GM06990 (cell line): ENCODE results near the gene KCNA5.

Source experiments
- DNase-seq: peaks from one replicate; pipeline ENCODE4 v3.0.0-alpha.2; 2011; ENCODE audit not compliant: insufficient read length; ENCODE audit errors: extremely low read depth
- H3K27me3 ChIP-seq: replicated peaks from 2 replicates; pipeline ENCODE4 v1.6.0; 2011; ENCODE audit warnings: low read length; ENCODE audit not compliant: control insufficient read depth, insufficient read depth
- H3K36me3 ChIP-seq: 2 replicates; pipeline ENCODE4 v1.5.1; 2011; ENCODE audit warnings: low read length; ENCODE audit not compliant: control insufficient read depth, insufficient read depth
- H3K4me3 ChIP-seq: replicated peaks from 2 replicates; pipeline ENCODE4 v1.5.1; 2011; ENCODE audit warnings: low read depth, mild to moderate bottlenecking, control low read depth, low read length
- TF ChIP-seq, protein P1 (sequence below): IDR thresholded peaks from 2 replicates; pipeline ENCODE4 v1.5.1; 2011; ENCODE audit warnings: low read length, control low read depth, mild to moderate bottlenecking, inconsistent platforms; ENCODE audit not compliant: insufficient read depth, poor library complexity, severe bottlenecking

Gene KCNA5

DNA sequence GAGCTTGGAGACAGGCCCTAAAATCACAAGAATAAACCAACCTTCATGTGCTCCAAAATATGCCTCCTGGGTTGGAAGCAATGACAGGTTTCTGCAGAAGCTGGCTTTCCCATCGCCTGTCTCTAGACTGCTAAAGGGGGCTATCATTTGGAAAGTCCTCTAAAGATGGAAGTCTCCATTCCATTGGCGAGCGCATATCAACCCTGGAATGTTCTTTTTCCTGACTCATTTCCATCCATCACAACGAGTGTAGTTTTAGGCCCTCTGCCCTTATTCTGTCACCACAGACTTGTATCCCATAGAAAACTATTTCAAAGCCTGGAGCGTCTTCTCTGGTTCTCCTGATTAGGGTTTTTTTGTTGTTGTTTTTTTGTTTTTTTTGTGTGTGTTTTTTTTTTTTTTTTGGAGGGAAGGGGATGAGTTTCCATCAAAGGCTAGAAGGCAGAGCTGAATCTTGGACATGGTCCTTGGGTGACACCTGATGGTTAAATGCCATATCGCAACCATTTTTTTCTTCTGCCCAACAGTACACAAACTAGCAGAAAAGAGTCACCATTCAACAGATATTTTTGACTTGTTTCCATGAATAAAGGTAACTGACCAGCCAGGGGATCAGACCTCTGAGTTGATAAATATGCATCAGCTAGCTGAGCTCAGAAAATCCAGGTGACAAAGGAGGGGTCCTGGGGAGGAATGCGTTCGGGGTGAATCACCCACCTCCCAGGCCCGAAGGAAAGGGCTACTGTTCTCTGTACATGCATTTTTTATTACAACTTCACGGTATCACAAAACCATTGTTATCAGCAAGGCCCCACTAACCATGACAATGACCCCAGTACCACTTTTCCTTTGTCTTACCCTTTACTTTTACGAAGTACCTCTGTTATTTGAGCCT, 40.5 kb downstream of the KCNA5 start:
- H3K36me3 ChIP-seq = no peaks in the 10 kb centered on the region
- TF ChIP-seq, protein P1, sequence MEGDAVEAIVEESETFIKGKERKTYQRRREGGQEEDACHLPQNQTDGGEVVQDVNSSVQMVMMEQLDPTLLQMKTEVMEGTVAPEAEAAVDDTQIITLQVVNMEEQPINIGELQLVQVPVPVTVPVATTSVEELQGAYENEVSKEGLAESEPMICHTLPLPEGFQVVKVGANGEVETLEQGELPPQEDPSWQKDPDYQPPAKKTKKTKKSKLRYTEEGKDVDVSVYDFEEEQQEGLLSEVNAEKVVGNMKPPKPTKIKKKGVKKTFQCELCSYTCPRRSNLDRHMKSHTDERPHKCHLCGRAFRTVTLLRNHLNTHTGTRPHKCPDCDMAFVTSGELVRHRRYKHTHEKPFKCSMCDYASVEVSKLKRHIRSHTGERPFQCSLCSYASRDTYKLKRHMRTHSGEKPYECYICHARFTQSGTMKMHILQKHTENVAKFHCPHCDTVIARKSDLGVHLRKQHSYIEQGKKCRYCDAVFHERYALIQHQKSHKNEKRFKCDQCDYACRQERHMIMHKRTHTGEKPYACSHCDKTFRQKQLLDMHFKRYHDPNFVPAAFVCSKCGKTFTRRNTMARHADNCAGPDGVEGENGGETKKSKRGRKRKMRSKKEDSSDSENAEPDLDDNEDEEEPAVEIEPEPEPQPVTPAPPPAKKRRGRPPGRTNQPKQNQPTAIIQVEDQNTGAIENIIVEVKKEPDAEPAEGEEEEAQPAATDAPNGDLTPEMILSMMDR = peak; percentile 57
- DNase-seq = peak; percentile 14
- peaks cover 2% of the 10 kb centered on the region for H3K27me3 ChIP-seq
- H3K4me3 ChIP-seq = no peak overlapping the region

DNA sequence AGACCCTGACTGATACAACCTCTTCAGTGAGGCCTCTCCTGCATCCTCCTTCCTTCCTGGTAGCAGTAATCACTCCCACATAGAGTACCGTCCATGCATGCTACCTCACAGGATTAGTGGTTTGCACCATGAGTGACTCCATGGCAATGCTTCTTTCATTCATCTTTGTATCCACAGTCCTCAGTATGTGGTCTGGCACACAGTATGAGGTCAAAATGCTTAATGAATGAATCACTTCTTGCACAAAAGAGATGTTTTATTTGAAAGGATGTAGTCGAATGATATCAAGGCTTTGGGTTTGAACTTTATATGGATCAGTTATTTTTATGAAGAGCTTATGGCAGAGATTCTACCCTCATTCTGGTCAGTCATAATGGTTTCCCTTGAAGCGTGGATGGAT, 42.2 kb downstream of the KCNA5 start:
- no peak for DNase-seq
- Histone ChIP-seq H3K36me3 (no peaks in the 10 kb centered on the region), H3K4me3 (no peak overlapping the region), H3K27me3 (peaks cover 2% of the 10 kb centered on the region)
- TF ChIP-seq, protein P1 = no peak

DNA sequence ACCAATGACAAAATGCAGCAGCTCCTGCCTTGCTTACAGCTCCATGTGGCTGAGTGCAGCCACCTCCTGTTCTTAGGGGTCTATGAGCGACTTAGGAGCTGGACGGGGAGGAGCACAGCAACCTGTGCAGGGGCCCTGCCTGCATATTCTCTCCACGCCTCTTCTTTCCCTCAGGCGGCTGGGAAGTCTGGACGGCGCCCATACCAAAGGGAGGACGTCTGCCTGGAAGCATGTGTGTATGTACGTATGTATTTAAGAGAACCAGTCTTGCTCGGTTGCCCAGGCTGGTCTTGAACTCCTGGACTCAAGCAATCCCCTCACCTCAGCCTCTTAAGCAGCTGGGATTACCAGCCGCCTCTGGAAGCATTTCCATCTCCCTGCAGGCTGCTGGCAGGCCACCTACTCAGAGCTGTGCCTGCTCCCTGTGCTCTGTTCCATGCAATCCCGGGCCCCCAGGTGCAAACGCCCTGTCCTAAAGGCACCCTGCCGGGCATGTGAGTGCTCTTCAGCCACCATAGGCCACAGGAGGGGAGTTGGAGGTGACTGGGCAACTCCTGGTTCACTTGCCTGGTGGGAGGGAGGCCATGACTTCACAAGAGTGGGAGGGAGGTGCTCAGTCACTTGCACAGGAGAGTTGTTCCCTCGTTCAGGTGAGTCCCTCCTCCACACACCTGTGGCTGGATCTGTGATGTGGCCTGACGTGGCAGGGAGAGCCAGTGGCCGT, 44.3 kb downstream of the KCNA5 start:
- Histone ChIP-seq H3K4me3 (no peak overlapping the region), H3K27me3 (peaks cover 2% of the 10 kb centered on the region), H3K36me3 (no peaks in the 10 kb centered on the region)
- TF ChIP-seq, protein P1 = no peak
- DNase-seq = no peak

DNA sequence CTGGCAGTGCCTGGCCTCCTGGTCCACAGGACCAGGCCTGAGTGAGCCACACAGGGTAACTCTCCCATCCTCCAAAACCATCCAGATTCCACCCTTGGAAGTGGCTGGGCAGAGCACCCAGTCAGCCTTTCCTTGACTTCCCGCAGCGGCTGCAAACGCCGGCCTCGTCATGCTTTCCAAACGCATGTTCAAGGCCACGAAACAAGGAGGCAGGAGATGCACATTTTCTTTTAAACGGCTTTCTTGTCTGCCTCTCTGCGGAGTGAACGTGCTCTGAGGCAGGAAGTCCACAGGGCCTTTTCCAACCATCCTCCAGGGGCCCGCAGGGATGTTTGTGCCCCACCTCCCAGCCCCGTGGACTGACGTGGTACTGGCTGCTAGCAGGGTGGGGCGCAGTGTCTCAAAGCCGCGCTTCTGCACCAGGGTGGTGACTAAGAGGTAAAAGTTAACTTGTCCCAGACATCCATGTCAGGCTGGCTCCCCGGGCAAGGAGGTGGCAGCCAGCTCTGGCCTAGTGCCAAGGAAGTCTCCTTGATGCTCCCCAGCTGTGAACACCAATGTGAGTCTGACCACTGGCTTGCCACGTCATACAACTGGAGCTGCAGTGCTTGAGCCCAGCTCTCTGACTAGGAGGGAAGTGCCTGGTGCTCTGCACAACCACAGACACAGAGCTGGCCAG, 45.0 kb downstream of the KCNA5 start:
- H3K36me3 ChIP-seq = no peaks in the 10 kb centered on the region
- H3K4me3 ChIP-seq = no peak overlapping the region
- TF ChIP-seq, protein P1 = no peak
- no peaks in the 10 kb centered on the region; the same call in 1 of the 2 replicates for H3K27me3 ChIP-seq
- DNase-seq = no peak

DNA sequence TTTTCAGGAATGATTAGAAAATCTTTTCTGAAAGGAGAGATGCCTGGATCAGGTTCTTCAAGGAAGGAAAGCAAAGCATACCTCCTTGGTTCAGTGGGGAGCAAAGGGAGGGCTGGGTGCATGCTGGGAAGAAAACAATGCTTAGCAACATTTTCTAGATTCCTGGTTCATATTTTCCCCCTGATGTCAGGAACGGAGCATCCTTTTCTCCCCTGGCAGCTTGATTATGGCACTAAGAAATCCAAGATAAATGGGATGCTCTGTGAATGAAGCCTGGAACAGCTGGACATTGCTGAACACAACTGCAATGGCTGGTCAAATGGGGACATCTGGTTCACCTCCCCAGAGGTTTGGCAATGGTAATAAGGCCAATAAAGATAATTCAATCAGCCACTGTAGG, 50.9 kb downstream of the KCNA5 start:
- H3K27me3 ChIP-seq = peaks cover 3% of the 10 kb centered on the region
- TF ChIP-seq, protein P1 = no peak

More for the DNA sequence above, 50.9 kb downstream of the KCNA5 start:
- no peak overlapping the region for H3K4me3 ChIP-seq
- H3K36me3 ChIP-seq = no peaks in the 10 kb centered on the region
- no peak for DNase-seq
